WTC11 (cell line): ENCODE data around the gene AMMECR1L. TPM values are rescaled to one million over a fixed set of nuclear protein-coding genes. Genes with fewer than 3 reads are reported as not detected.

ENCODE experiments used
- ATAC-seq: fragments of 200-7000 bp; cut with Tn5 transposase; 2 replicates; pipeline ENCODE4 v1.10.0; 2021; ENCODE audit warnings: mild to moderate bottlenecking, moderate library complexity
- CTCF ChIA-PET: fragments of 300-600 bp; sonication (Branson Sonifier 250); formaldehyde crosslinking; loops from one replicate; lab custom pipeline; 2021; ENCODE audit warnings: antibody characterized with exemption; lab: Charles Lee
- POLR2A ChIA-PET: fragments of 350-600 bp; sonication (Branson Sonifier 250); formaldehyde crosslinking; loops from one replicate; lab custom pipeline; 2021; ENCODE audit warnings: antibody characterized with exemption; lab: Charles Lee
- DNase-seq: peaks from one replicate; pipeline ENCODE4 v3.0.0; 2021; ENCODE audit warnings: low spot score
- H3K27ac Mint-ChIP-seq: 2 replicates; pipeline ENCODE4 v1.8.0; 2021; ENCODE audit warnings: mixed read lengths
- H3K27me3 Mint-ChIP-seq: 2 replicates; pipeline ENCODE4 v1.8.0; 2021; ENCODE audit warnings: low read depth, mild to moderate bottlenecking, moderate library complexity, mixed read lengths
- H3K36me3 Mint-ChIP-seq: 2 replicates; pipeline ENCODE4 v1.8.0; 2021; ENCODE audit warnings: mixed read lengths
- H3K4me1 Mint-ChIP-seq: 2 replicates; pipeline ENCODE4 v1.8.0; 2022; ENCODE audit warnings: mixed read lengths
- H3K4me3 Mint-ChIP-seq: 2 replicates; pipeline ENCODE4 v1.8.0; 2021; ENCODE audit warnings: mild to moderate bottlenecking, moderate library complexity, mixed read lengths
- H3K9me3 Mint-ChIP-seq: 2 replicates; pipeline ENCODE4 v1.8.0; 2021; ENCODE audit warnings: mixed read lengths
- AFF4 ChIP-seq: sonication (generic); formaldehyde crosslinking; IDR thresholded peaks from 2 replicates; pipeline ENCODE4 v1.8.1; 2023; ENCODE audit warnings: mild to moderate bottlenecking, missing genetic modification reagents, borderline replicate concordance
- ARID4B ChIP-seq: sonication (generic); formaldehyde crosslinking; IDR thresholded peaks from 2 replicates; pipeline ENCODE4 v1.8.0; 2023; ENCODE audit warnings: missing genetic modification reagents, mild to moderate bottlenecking, borderline replicate concordance
- CDX4 ChIP-seq: fragments of 250-450 bp; sonication (Bioruptor Pico); IDR thresholded peaks from 2 replicates; pipeline ENCODE4 v1.9.0; 2021; ENCODE audit warnings: moderate library complexity, mild to moderate bottlenecking, inconsistent platforms, borderline replicate concordance
- CREB1 ChIP-seq: sonication (generic); formaldehyde crosslinking; IDR thresholded peaks from 2 replicates; pipeline ENCODE4 v1.8.0; 2023; ENCODE audit warnings: mild to moderate bottlenecking, missing genetic modification reagents
- CREM ChIP-seq: sonication (generic); formaldehyde crosslinking; IDR thresholded peaks from 2 replicates; pipeline ENCODE4 v1.8.1; 2022; ENCODE audit warnings: mild to moderate bottlenecking, missing genetic modification reagents, moderate library complexity
- ETV6 ChIP-seq: sonication (generic); formaldehyde crosslinking; IDR thresholded peaks from 2 replicates; pipeline ENCODE4 v1.8.1; 2022; ENCODE audit warnings: mild to moderate bottlenecking, missing genetic modification reagents
- FOXK1 ChIP-seq: sonication (generic); formaldehyde crosslinking; IDR thresholded peaks from 2 replicates; pipeline ENCODE4 v1.8.0; 2022; ENCODE audit warnings: mild to moderate bottlenecking, moderate library complexity, missing genetic modification reagents
- FOXP1 ChIP-seq: sonication (generic); formaldehyde crosslinking; IDR thresholded peaks from 2 replicates; pipeline ENCODE4 v1.8.0; 2022; ENCODE audit warnings: missing genetic modification reagents, mild to moderate bottlenecking, moderate library complexity, borderline replicate concordance
- HMGA2 ChIP-seq: fragments of 250-450 bp; sonication (Bioruptor Pico); IDR thresholded peaks from 2 replicates; pipeline ENCODE4 v1.4.0; 2021; ENCODE audit warnings: mild to moderate bottlenecking, moderate library complexity
- HMGXB4 ChIP-seq: sonication (generic); formaldehyde crosslinking; IDR thresholded peaks from 2 replicates; pipeline ENCODE4 v1.8.1; 2023; ENCODE audit warnings: mild to moderate bottlenecking, moderate library complexity, missing genetic modification reagents
- IRF1 ChIP-seq: sonication (generic); formaldehyde crosslinking; IDR thresholded peaks from 2 replicates; pipeline ENCODE4 v1.8.0; 2023; ENCODE audit warnings: missing genetic modification reagents
- MYBL2 ChIP-seq: sonication (generic); formaldehyde crosslinking; IDR thresholded peaks from 2 replicates; pipeline ENCODE4 v1.8.1; 2023; ENCODE audit warnings: mild to moderate bottlenecking, moderate library complexity, missing genetic modification reagents
- ZMAT4 ChIP-seq: fragments of 250-450 bp; sonication (Bioruptor Pico); IDR thresholded peaks from 2 replicates; pipeline ENCODE4 v1.9.0; 2021; ENCODE audit warnings: mild to moderate bottlenecking
- total RNA-seq: library from RNA; stranded (reverse); gene quantifications from 3 replicates; pipeline ENCODE4 v1.2.3, GENCODE V29; 2021

AMMECR1L gene
- total RNA-seq, 1 experiment from 2014 or later, result 17.9 TPM

GRCh38 chr2:127927384-127927783 lies 41.6 kb upstream of the AMMECR1L start:
- CTCF ChIA-PET, result interaction anchor here (0.6 to 1.3 kb wide), 2 partner anchors 18 to 69 kb away, joined by 3 to 4 read pairs; no protein-coding TSS in a partner anchor

GRCh38 chr2:127917916-127918315 lies 32.2 kb upstream of the AMMECR1L start:
- CTCF ChIA-PET, result interaction anchor here (0.7 kb wide), 1 partner anchor 73 kb away, joined by 3 read pairs; no protein-coding TSS in a partner anchor
- Mint-ChIP-seq H3K27me3 (no peaks in the 10 kb centered on the region; the same call in none of the 2 replicates), H3K36me3 (no peaks in the 10 kb centered on the region), H3K27ac (no peak overlapping the region), H3K4me1 (no peaks in the 10 kb centered on the region), H3K4me3 (no peak overlapping the region), H3K9me3 (no peaks in the 10 kb centered on the region)
- ATAC-seq (no peak), DNase-seq (no peak)
- POLR2A ChIA-PET, result no interaction called here
- TF ChIP-seq FOXK1 (no peak), ETV6 (CRISPR knock-in tag) (no peak), CDX4 (no peak), HMGXB4 (CRISPR knock-in tag) (no peak), HMGA2 (no peak), AFF4 (no peak), CREB1 (CRISPR knock-in tag) (no peak), ARID4B (CRISPR knock-in tag) (no peak), MYBL2 (CRISPR knock-in tag) (no peak)

More at GRCh38 chr2:127927384-127927783, 41.6 kb upstream of the AMMECR1L start:
- no peaks in the 10 kb centered on the region for H3K27me3 Mint-ChIP-seq
- POLR2A ChIA-PET, result no interaction called here
- no peaks in the 10 kb centered on the region for H3K4me1 Mint-ChIP-seq
- H3K9me3 Mint-ChIP-seq, result peaks cover 5% of the 10 kb centered on the region; the same call in 1 of the 2 replicates
- DNase-seq (no peak), ATAC-seq (no peak)
- no peak overlapping the region for H3K27ac Mint-ChIP-seq
- H3K36me3 Mint-ChIP-seq, result no peaks in the 10 kb centered on the region
- no peak overlapping the region for H3K4me3 Mint-ChIP-seq
- TF ChIP-seq ZMAT4 (CRISPR knock-in tag), result no peak
- TF ChIP-seq FOXP1 (CRISPR knock-in tag), result no peak
- no peak for TF ChIP-seq CREM (CRISPR knock-in tag)
- TF ChIP-seq IRF1 (CRISPR knock-in tag), result no peak
